Body of pancreas (tissue), 4 donors: Measurements from ENCODE around the gene LTK.

ENCODE experiments used
- POLR2A ChIP-seq, 3 donors: fragments of 450-650 bp; IDR thresholded peaks; one replicate each; pipeline ENCODE4 v1.6.1; 2016; ENCODE audit warnings: antibody characterized with exemption in 3 of 3, mild to moderate bottlenecking in 2 of 3
- TF ChIP-seq, protein P1 (sequence below), 7 experiments: fragments of 450-650 bp in 4 of 7; fragments of 200-600 bp in 3 of 7; sonication (generic) in 3 of 7; IDR thresholded peaks; one replicate each; pipeline ENCODE4 v1.5.1; 2016 to 2019; ENCODE audit warnings: antibody characterized with exemption in 7 of 7

DNA sequence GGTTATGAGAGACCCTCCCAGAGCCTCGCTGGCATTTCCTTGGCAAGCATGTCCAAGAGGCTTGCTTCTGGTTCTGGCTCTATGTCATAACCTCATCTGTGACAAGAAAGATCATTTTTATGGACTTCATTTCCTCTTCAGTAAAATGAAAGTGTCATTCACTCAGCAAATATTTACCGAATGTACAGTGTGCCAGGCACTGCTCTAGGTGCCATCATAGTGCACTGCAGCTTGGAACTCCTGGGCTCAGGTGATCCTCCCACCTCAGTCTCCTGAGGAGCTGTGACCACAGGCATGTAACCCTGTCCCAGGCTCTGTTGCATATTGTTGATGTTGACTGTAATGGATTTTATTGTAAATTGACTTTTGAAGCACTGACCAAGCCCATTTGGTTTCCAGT, 38.7 kb downstream of the LTK start:
- TF ChIP-seq, protein P1, sequence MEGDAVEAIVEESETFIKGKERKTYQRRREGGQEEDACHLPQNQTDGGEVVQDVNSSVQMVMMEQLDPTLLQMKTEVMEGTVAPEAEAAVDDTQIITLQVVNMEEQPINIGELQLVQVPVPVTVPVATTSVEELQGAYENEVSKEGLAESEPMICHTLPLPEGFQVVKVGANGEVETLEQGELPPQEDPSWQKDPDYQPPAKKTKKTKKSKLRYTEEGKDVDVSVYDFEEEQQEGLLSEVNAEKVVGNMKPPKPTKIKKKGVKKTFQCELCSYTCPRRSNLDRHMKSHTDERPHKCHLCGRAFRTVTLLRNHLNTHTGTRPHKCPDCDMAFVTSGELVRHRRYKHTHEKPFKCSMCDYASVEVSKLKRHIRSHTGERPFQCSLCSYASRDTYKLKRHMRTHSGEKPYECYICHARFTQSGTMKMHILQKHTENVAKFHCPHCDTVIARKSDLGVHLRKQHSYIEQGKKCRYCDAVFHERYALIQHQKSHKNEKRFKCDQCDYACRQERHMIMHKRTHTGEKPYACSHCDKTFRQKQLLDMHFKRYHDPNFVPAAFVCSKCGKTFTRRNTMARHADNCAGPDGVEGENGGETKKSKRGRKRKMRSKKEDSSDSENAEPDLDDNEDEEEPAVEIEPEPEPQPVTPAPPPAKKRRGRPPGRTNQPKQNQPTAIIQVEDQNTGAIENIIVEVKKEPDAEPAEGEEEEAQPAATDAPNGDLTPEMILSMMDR (IDR thresholded peaks at IDR 0.05), result no peak
- no peak for TF ChIP-seq POLR2A (IDR thresholded peaks at IDR 0.05)
